ENCODE measurements around the gene CALML4.
"Not testable (repeated sequence)": the region's sequence is repeated elsewhere in the genome, so short reads cannot be mapped to it uniquely, and the experiment has no call there.

CALML4 gene

DNA sequence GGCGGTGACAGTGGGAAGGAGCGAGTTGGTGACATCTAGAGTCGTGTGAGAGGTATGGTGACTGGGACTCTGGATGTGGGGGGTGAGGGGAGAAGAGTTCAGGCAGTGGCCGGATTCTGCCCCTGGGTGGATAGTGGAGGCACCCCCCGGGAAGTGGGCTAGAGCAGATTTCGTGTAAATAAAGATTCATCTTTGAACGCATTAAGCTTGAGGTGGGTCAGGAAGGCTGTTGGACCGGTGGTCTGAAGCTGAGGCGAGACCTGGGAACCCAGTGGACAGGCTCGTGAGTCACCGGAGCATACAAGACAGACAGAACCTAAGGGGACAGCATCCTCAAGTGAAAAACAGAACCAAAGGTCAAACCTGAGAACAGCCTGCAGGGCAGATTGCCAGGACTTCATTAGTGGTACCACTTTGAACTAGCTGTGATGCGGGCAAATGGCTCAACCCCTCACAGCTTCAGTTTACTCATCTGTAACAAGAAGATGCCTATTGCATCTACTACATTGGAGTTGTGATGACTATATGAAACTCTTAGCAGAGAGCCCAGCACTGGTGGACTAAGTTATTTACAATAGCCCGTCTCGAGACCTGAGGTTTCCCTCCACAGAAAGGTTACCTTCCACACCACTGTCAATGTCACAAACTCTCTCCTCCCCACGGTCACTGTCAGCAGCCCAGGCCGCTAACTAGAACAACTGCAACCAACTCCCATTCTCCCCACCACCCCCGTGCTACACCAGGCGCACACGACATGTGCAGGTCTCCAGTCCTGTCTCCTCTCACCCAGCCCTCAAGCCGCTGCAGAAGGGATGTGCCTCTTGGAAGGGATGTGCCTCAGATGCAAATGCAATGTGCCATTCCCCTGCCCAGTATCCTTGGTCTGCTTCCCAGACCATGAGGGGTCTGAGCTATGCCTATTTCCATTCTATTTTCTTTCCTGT lies 25.3 kb upstream of the CALML4 start:
- TF ChIP-seq POLR2A (IDR thresholded peaks at IDR 0.05; ENCODE audit: extremely low read depth, insufficient read length): no peak
- TF ChIP-seq, protein P1, sequence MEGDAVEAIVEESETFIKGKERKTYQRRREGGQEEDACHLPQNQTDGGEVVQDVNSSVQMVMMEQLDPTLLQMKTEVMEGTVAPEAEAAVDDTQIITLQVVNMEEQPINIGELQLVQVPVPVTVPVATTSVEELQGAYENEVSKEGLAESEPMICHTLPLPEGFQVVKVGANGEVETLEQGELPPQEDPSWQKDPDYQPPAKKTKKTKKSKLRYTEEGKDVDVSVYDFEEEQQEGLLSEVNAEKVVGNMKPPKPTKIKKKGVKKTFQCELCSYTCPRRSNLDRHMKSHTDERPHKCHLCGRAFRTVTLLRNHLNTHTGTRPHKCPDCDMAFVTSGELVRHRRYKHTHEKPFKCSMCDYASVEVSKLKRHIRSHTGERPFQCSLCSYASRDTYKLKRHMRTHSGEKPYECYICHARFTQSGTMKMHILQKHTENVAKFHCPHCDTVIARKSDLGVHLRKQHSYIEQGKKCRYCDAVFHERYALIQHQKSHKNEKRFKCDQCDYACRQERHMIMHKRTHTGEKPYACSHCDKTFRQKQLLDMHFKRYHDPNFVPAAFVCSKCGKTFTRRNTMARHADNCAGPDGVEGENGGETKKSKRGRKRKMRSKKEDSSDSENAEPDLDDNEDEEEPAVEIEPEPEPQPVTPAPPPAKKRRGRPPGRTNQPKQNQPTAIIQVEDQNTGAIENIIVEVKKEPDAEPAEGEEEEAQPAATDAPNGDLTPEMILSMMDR (IDR thresholded peaks at IDR 0.05; ENCODE audit: low read depth, low read length): no peak
- TF ChIP-seq, protein P2, sequence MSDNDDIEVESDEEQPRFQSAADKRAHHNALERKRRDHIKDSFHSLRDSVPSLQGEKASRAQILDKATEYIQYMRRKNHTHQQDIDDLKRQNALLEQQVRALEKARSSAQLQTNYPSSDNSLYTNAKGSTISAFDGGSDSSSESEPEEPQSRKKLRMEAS (IDR thresholded peaks at IDR 0.05; ENCODE audit: low read depth, low read length): no peak
- TF ChIP-seq MYC (IDR thresholded peaks at IDR 0.05; ENCODE audit: low read depth, low read length): no peak
- peak overlapping the region; percentile 66 for H3K4me3 ChIP-seq (ENCODE audit: low read depth, low read length)
- DNase-seq (ENCODE audit: low read depth): peak; percentile 23

DNA sequence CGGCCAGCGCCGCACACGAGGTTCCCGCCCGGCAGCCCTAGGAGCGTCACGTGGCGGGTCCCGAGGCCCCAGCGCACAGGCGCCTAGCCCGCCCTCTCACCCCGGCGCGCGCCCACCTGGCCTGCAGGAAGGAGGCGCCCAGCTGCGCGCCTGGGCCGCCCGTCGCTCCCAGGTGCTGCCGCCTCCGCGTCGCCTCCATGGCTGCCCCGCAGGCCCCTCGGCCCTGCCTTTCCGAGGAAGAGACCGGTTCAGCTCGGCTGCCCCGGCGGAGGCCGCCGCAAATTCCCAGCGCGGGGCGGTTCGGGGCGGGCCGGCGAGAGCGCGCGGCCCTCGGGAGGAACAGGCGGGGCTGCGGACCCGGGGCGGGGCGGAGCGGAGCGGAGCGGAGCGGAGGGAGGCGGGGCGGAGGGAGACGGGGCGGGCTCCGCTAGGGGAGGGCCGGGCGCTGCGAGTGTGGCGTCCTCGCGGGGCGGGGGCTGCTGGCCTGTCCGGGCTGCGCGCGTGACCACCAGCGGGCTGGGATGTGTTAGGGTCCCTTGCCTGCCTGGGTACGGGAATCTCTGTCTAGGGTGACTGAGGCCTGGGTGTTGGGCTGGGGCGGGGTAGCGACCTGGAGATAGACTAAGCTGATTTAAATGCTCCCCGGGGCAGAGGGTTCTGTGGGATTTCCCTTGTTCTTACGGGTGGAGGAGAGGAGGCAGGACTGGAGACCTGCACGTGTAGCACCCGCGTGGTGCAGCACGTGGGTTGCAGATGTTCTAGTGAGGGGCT lies 24.4 kb upstream of the CALML4 start, which contains the start of gene CLN6:
Gene CLN6 (minus strand): TSS at position 343 of the 771 bp plus-strand sequence. CDS start 144 bp downstream, at position 199.
- H3K4me3 ChIP-seq (ENCODE audit: low read depth, low read length): peak within 1 kb of the TSS; percentile 83
- TF ChIP-seq, protein P1 (IDR thresholded peaks at IDR 0.05; ENCODE audit: low read depth, low read length): no peak
- TF ChIP-seq MYC (IDR thresholded peaks at IDR 0.05; ENCODE audit: low read depth, low read length) (peak; percentile 100), POLR2A (IDR thresholded peaks at IDR 0.05; ENCODE audit: extremely low read depth, insufficient read length) (peak; percentile 79)
- TF ChIP-seq, protein P2 (IDR thresholded peaks at IDR 0.05; ENCODE audit: low read depth, low read length): peak; percentile 100
- peak; percentile 86 for DNase-seq (ENCODE audit: low read depth)

DNA sequence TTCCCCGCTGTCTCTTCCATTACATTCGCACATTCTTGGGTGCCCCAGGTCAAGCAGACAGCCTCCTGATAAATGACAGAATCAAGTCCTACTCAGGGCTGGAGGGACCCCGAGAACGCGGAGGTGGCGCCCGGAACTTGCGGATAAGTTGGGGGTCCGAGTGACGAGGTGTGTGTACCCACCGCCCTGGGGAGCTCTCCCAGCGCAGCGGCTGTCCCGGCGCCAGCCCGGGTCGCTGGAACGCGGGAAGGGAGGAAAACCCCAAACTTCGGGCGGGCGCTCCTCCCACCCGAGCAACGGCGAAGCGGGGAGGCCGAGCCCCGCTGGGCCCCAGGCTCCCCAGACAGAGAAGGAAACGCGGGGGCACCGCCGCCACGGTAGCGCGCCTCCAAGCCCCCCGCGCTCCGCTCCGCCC lies 23.8 kb upstream of the CALML4 start:
- peak; percentile 49 for DNase-seq (ENCODE audit: low read depth)
- peak overlapping the region; percentile 83 for H3K4me3 ChIP-seq (ENCODE audit: low read depth, low read length)
- TF ChIP-seq, protein P1 (IDR thresholded peaks at IDR 0.05; ENCODE audit: low read depth, low read length): no peak
- no peak for TF ChIP-seq MYC (IDR thresholded peaks at IDR 0.05; ENCODE audit: low read depth, low read length)
- TF ChIP-seq POLR2A (IDR thresholded peaks at IDR 0.05; ENCODE audit: extremely low read depth, insufficient read length): no peak
- TF ChIP-seq, protein P2 (IDR thresholded peaks at IDR 0.05; ENCODE audit: low read depth, low read length): no peak

DNA sequence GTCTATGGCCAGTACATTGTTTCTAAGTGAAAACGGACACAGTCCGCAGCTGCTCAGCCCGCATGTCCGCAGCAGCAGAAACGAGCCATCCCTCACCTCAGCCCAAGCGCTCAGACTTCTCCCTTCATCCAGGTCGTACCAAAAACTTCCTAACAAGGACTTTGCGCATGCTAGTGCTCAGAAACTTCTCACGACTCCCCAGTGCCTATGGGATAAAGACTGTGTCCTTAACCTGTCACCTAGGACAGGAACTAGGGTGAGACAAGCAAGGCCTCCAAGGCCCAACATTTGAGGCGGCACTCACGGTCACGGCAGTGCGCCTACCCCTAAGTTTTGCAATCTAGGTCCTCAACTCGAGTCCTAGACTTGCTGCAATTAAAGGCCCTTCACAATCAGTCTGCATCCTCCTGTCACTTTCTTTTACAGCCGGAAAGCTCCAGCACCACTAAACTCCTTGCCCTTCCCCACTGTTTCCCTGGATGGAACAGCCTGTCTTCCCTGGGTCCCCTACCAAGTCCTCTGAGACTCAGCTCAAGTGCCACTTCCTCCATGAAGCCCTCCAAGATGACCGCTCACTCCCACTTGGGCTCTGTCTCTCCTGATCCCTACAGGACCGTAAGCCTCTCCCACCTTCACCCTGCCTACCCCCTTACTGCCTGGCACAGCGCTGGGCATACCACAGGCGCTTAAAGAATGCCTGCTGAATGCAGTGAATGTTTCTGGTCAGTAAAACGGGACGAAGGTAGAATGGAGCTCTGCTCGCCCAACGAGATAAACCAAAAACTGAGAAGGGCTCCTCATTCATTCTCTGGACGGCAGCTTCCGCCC lies 23.2 kb upstream of the CALML4 start:
- DNase-seq (ENCODE audit: low read depth): peak; percentile 71
- TF ChIP-seq POLR2A (IDR thresholded peaks at IDR 0.05; ENCODE audit: extremely low read depth, insufficient read length): no peak
- TF ChIP-seq, protein P2 (IDR thresholded peaks at IDR 0.05; ENCODE audit: low read depth, low read length): peak; percentile 34; the same call in 1 of the 2 replicates
- TF ChIP-seq MYC (IDR thresholded peaks at IDR 0.05; ENCODE audit: low read depth, low read length): no peak
- TF ChIP-seq, protein P1 (IDR thresholded peaks at IDR 0.05; ENCODE audit: low read depth, low read length): no peak
- peak overlapping the region; percentile 83 for H3K4me3 ChIP-seq (ENCODE audit: low read depth, low read length)

DNA sequence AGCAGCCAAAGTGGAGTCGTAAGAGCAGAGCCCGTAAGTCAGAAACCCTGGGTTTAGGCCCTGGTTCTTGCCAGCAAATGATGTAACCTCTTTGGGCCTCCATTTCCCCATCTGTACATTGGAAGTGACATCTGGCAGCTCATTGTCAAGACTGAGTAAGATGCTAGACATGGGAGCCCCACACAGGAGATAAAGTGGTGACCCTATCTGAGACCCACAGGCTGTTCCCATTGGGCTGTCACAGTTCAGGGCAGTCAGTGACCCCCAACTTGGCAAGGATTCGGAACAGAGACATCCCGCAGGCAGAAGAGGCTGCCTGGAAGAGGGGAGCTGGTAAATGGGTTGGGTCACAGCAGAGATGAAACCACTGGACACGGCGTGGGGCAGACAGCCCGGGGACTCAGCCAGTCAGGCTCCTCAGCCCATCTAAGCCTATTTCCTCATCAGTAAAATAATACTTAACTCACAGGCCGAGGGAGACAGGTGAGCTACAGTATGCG lies 22.6 kb upstream of the CALML4 start:
- H3K4me3 ChIP-seq (ENCODE audit: low read depth, low read length): peak overlapping the region; percentile 83
- DNase-seq (ENCODE audit: low read depth): no peak
- TF ChIP-seq POLR2A (IDR thresholded peaks at IDR 0.05; ENCODE audit: extremely low read depth, insufficient read length) (no peak), MYC (IDR thresholded peaks at IDR 0.05; ENCODE audit: low read depth, low read length) (no peak)
- TF ChIP-seq, protein P1 (IDR thresholded peaks at IDR 0.05; ENCODE audit: low read depth, low read length): no peak
- TF ChIP-seq, protein P2 (IDR thresholded peaks at IDR 0.05; ENCODE audit: low read depth, low read length): no peak

DNA sequence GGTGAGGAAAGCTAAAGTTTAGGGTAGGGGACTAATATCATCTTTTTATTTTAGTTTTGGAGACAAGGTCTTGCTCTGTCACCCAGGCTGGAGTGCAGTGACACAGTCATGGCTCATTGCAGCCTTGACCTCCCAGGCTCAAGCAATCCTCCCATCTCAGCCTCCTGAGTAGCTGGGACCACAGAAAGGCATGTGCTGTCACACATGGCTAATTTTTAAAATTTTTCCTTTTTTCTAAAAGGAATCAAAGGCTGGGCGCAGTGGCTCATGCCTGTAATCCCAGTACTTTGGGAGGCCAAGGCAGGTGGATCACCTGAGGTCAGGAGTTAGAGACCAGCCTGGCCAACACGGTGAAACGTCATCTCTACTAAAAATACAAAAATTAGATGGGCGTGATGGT lies 20.3 kb upstream of the CALML4 start:
- not testable (repeated sequence) for H3K4me3 ChIP-seq (ENCODE audit: low read depth, low read length); DNase-seq (ENCODE audit: low read depth)
